ENCODE measurements around the gene FOXF1. TPM values are rescaled to one million over a fixed set of nuclear protein-coding genes. Genes with fewer than 3 reads are reported as not detected.

The FOXF1 gene
- total and polyA plus RNA-seq, 9 of the 15 experiments (the other 6 are each of a cell fraction or from before 2014, with no cell fraction given), result 0.04 TPM; not detected in 8

DNA sequence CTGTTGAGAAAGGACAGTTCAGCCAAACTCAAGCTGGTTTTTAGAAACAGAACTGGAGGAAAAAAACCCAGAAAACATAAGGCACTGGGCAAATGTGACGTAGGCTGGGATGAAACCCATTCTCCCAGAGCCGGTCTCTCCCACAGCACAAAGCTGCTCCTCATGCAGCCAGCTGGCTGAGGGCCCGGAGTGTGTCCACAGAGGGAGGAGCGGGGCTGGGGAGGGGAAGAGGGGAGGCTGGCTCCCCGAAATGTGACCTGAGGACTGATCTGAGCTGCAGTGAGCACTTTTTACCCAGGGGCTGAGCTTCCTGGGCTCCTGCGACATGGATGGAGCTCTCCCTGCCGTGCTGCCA is 20.8 kb downstream of the FOXF1 start:
- intact Hi-C loops (cut with micrococcal nuclease), result no loop called here
- no peak overlapping the region for H2AFZ ChIP-seq (ENCODE audit: low read depth, low read length)
- POLR2A ChIA-PET, result interaction anchor here (0.9 to 1.0 kb wide), 2 partner anchors 11 to 22 kb away, joined by 3 read pairs; no protein-coding TSS in a partner anchor
- peaks cover 0 to 6% of the 10 kb centered on the region in 2 experiments; a peak in 1 of 5 replicates for H3K4me1 ChIP-seq (replicated peaks in 1 of 2; ENCODE audit: control insufficient read depth in 2 of 2, insufficient read depth in 2 of 2, low read length in 2 of 2)
- H3K79me2 ChIP-seq (ENCODE audit: control insufficient read depth, insufficient read depth, low read length), result no peaks in the 10 kb centered on the region
- no peaks in the 10 kb centered on the region; the same call in 1 of the 2 replicates for H4K20me1 ChIP-seq (replicated peaks; ENCODE audit: control insufficient read depth, insufficient read depth, low read length)
- no peak overlapping the region for H3K4me2 ChIP-seq (ENCODE audit: insufficient read depth, low read length)
- in situ Hi-C loops (cut with MboI), result no loop called here
- H3K27me3 ChIP-seq (ENCODE audit: control insufficient read depth in 2 of 2, insufficient read depth in 2 of 2, low read length in 2 of 2), result peaks cover 3 to 5% of the 10 kb centered on the region in 2 experiments; a peak in 2 of 5 replicates
- CTCF ChIA-PET (ENCODE audit: low intra/inter-chr PET ratio), result no interaction called here
- 100% methylated on average over 2 of the region's 7 CpGs for WGBS (ENCODE audit: insufficient coverage, low coverage, missing lambda C conversion rate)
- TF ChIP-seq POLR2G (IDR thresholded peaks at IDR 0.05; ENCODE audit: low read depth, low read length) (0 out of 2 replicates have a peak, but pooled peaks have one; percentile 17), ATF6 (CRISPR knock-in tag; IDR thresholded peaks at IDR 0.05) (no peak)
- FAIRE-seq (no peak), ATAC-seq (no peak), DNase-seq (ENCODE audit: extremely low read depth in 1 of 4, low spot score in 3 of 4) (no peak)
- no peaks in the 10 kb centered on the region for H3K9me3 ChIP-seq (replicated peaks; ENCODE audit: control insufficient read depth, insufficient read depth, low read depth, low read length)
- peaks cover 3% of the 10 kb centered on the region for H3K9me1 ChIP-seq (ENCODE audit: control insufficient read depth, insufficient read depth, low read length)
- no peak overlapping the region for H3K4me3 ChIP-seq
- H3K36me3 ChIP-seq (ENCODE audit: control insufficient read depth, insufficient read depth, low read length), result no peaks in the 10 kb centered on the region
- no peak overlapping the region for H3K27ac ChIP-seq (ENCODE audit: extremely low read depth, low read depth, low read length)
- BruUV-seq (replicated peaks), result no TSS peak
- H3K9ac ChIP-seq (ENCODE audit: insufficient read depth in 1 of 2, low read depth in 2 of 2, low read length in 2 of 2), result peak overlapping the region in 1 of 2 experiments; percentile 45; a peak in 1 of 4 replicates

All from K562 (cell line).